HepG2 (cell line): ENCODE measurements around the gene TNP2. TPM values are rescaled to one million over a fixed set of nuclear protein-coding genes. Genes with fewer than 3 reads are reported as not detected.

Experiments used
- CREB1 ChIP-seq, 2 experiments: fragments of 450-650 bp in 1 of 2; IDR thresholded peaks; 2 replicates each; pipeline ENCODE4 v1.6.1; 2016 to 2017; ENCODE audit warnings: control low read depth in 1 of 2, mild to moderate bottlenecking in 1 of 2, missing compliant biosample characterization in 1 of 2, missing genetic modification characterization in 1 of 2
- CREBL2 ChIP-seq: sonication (generic); formaldehyde crosslinking; IDR thresholded peaks from 2 replicates; pipeline ENCODE4 v1.8.1; 2023; ENCODE audit warnings: missing genetic modification reagents, mild to moderate bottlenecking, borderline replicate concordance
- HBP1 ChIP-seq: IDR thresholded peaks from 2 replicates; pipeline ENCODE4 v1.6.1; 2016; ENCODE audit warnings: low read depth, control low read depth
- IRF1 ChIP-seq: sonication (generic); formaldehyde crosslinking; IDR thresholded peaks from 2 replicates; pipeline ENCODE4 v1.4.0; 2020; ENCODE audit warnings: low read depth, mild to moderate bottlenecking, missing genetic modification reagents
- KDM3A ChIP-seq: IDR thresholded peaks from 2 replicates; pipeline ENCODE4 v1.6.1; 2018; ENCODE audit warnings: low read depth, missing compliant biosample characterization
- KDM5B ChIP-seq: sonication (generic); formaldehyde crosslinking; IDR thresholded peaks from 2 replicates; pipeline ENCODE4 v1.4.0; 2020; ENCODE audit warnings: missing genetic modification reagents, mild to moderate bottlenecking, borderline replicate concordance
- MED1 ChIP-seq: sonication (generic); formaldehyde crosslinking; IDR thresholded peaks from 2 replicates; pipeline ENCODE4 v1.4.0; 2020; ENCODE audit warnings: missing genetic modification reagents
- NFIB ChIP-seq: sonication (generic); formaldehyde crosslinking; IDR thresholded peaks from 2 replicates; pipeline ENCODE4 v1.9.0; 2021; ENCODE audit warnings: missing genetic modification reagents, mild to moderate bottlenecking, borderline replicate concordance
- NRL ChIP-seq: sonication (generic); formaldehyde crosslinking; IDR thresholded peaks from 2 replicates; pipeline ENCODE4 v1.5.0; 2020; ENCODE audit warnings: missing genetic modification reagents, mild to moderate bottlenecking, moderate library complexity, borderline replicate concordance
- PAX8 ChIP-seq: sonication (generic); formaldehyde crosslinking; IDR thresholded peaks from 2 replicates; pipeline ENCODE4 v1.8.0; 2022; ENCODE audit warnings: mild to moderate bottlenecking, missing genetic modification reagents, borderline replicate concordance
- PPARG ChIP-seq: conservative IDR thresholded peaks from 2 replicates; pipeline ENCODE4 v1.6.1; 2016; ENCODE audit warnings: missing biosample characterization, missing genetic modification reagents
- RCOR2 ChIP-seq: IDR thresholded peaks from 2 replicates; pipeline ENCODE4 v1.6.1; 2016; ENCODE audit warnings: missing biosample characterization, missing genetic modification reagents
- RELA ChIP-seq: sonication (generic); formaldehyde crosslinking; IDR thresholded peaks from 2 replicates; pipeline ENCODE4 v1.4.0; 2020; ENCODE audit warnings: missing genetic modification reagents
- SIN3A ChIP-seq: IDR thresholded peaks from 2 replicates; pipeline ENCODE4 v1.6.1; 2011; ENCODE audit warnings: low read depth, mild to moderate bottlenecking, control low read depth, low read length, borderline replicate concordance
- STAT5B ChIP-seq: sonication (generic); formaldehyde crosslinking; IDR thresholded peaks from 2 replicates; pipeline ENCODE4 v1.4.0; 2020; ENCODE audit warnings: missing genetic modification reagents
- XBP1 ChIP-seq: sonication (generic); formaldehyde crosslinking; IDR thresholded peaks from 2 replicates; pipeline ENCODE4 v1.5.0; 2020; ENCODE audit warnings: missing genetic modification reagents
- ZNF225 ChIP-seq: sonication (generic); formaldehyde crosslinking; IDR thresholded peaks from 2 replicates; pipeline ENCODE4 v1.4.0; 2020; ENCODE audit warnings: mild to moderate bottlenecking, missing genetic modification reagents
- ZNF260 ChIP-seq: sonication (generic); formaldehyde crosslinking; IDR thresholded peaks from 2 replicates; pipeline ENCODE4 v1.4.0; 2020; ENCODE audit warnings: missing genetic modification reagents, low read depth, mild to moderate bottlenecking, borderline replicate concordance
- ZNF331 ChIP-seq: sonication (generic); formaldehyde crosslinking; IDR thresholded peaks from 2 replicates; pipeline ENCODE4 v1.4.0; 2020; ENCODE audit warnings: missing genetic modification reagents
- ZNF512B ChIP-seq: sonication (generic); formaldehyde crosslinking; IDR thresholded peaks from 2 replicates; pipeline ENCODE4 v1.5.1; 2020; ENCODE audit warnings: missing genetic modification reagents, mild to moderate bottlenecking, borderline replicate concordance
- ZNF713 ChIP-seq: sonication (generic); formaldehyde crosslinking; IDR thresholded peaks from 2 replicates; pipeline ENCODE4 v1.4.0; 2020; ENCODE audit warnings: mild to moderate bottlenecking, missing genetic modification reagents
- ZNF776 ChIP-seq: sonication (generic); formaldehyde crosslinking; IDR thresholded peaks from 2 replicates; pipeline ENCODE4 v1.4.0; 2020; ENCODE audit warnings: mild to moderate bottlenecking, missing genetic modification reagents
- ZSCAN20 ChIP-seq: sonication (generic); formaldehyde crosslinking; IDR thresholded peaks from 2 replicates; pipeline ENCODE4 v1.4.0; 2020; ENCODE audit warnings: missing genetic modification reagents, mild to moderate bottlenecking, borderline replicate concordance
- polyA plus RNA-seq, 8 experiments: library from polyadenylated mRNA; depleted of rRNA in 3 of 8; stranded (reverse) in 7 of 8; unstranded in 1 of 8; fragments of >200 nt; fragmentation: Illumina TruSeq in 4 of 8; extraction: Trizol in 4 of 8; gene quantifications; 2 replicates each; pipeline versions ENCODE4 v1.2.1 to v1.2.3, GENCODE V29; 2011 to 2016; ENCODE audit warnings: low read depth in 4 of 8, missing spikeins in 1 of 8, mixed read lengths in 1 of 8; ENCODE audit not compliant: insufficient read depth in 1 of 8
- total RNA-seq, 5 experiments: library from RNA; depleted of rRNA; stranded (reverse); fragments of >200 nt; fragmentation: Illumina TruSeq; extraction: Trizol; gene quantifications; 2 replicates each; pipeline ENCODE4 v1.2.3, GENCODE V29; 2016; ENCODE audit warnings: low read depth in 1 of 5

Gene TNP2
- total and polyA plus RNA-seq, 2 of the 13 experiments (the other 11 are each of a cell fraction or from before 2014, with no cell fraction given), result not detected

- TF ChIP-seq ZNF512B (CRISPR knock-in tag) (peak; percentile 58; the same call in 1 of the 2 replicates), NRL (CRISPR knock-in tag) (no peak), PPARG (CRISPR knock-in tag) (peak; percentile 65), CREB1 (IDR thresholded peaks at IDR 0.05) (peak; percentile 76), CREB1 (CRISPR knock-in tag; IDR thresholded peaks at IDR 0.05) (no peak), STAT5B (CRISPR knock-in tag) (no peak), RELA (CRISPR knock-in tag) (no peak), NFIB (no peak), CREBL2 (no peak), KDM3A (CRISPR knock-in tag) (peak; percentile 31; the same call in 1 of the 2 replicates), XBP1 (CRISPR knock-in tag) (0 out of 2 replicates have a peak, but pooled peaks have one; percentile 36), ZNF225 (CRISPR knock-in tag) (no peak; the same call in 1 of the 2 replicates), HBP1 (CRISPR knock-in tag) (no peak), IRF1 (CRISPR knock-in tag) (no peak; the same call in 1 of the 2 replicates), PAX8 (CRISPR knock-in tag) (peak; percentile 53; the same call in 1 of the 2 replicates), KDM5B (CRISPR knock-in tag) (no peak; the same call in 1 of the 2 replicates), ZSCAN20 (CRISPR knock-in tag) (0 out of 2 replicates have a peak, but pooled peaks have one; percentile 24), ZNF331 (peak; percentile 74), SIN3A (no peak), ZNF260 (CRISPR knock-in tag) (no peak), ZNF776 (CRISPR knock-in tag) (0 out of 2 replicates have a peak, but pooled peaks have one; percentile 8), ZNF713 (CRISPR knock-in tag) (no peak), RCOR2 (CRISPR knock-in tag) (peak; percentile 32; the same call in 1 of the 2 replicates), MED1 (CRISPR knock-in tag) (peak; percentile 73; the same call in 1 of the 2 replicates)
Measured at GRCh38 chr16:11296706-11297491, 27.8 kb upstream of the TNP2 start (continued).
